Stimulated activated CD8-positive, alpha-beta memory T cell treated with anti-CD3 and anti-CD28 coated beads, Interleukin-4, amount 100 ng/mL, for 24 hours (primary cell): ENCODE data around the gene R3HCC1L.

ENCODE experiments used
- DNase-seq: peaks from one replicate; pipeline ENCODE4 v3.0.0-alpha.2; 2020; ENCODE audit warnings: low read depth

R3HCC1L gene

GRCh38 chr10:98276311-98276710, 141.9 kb downstream of the R3HCC1L start:
- no peak for DNase-seq

DNA sequence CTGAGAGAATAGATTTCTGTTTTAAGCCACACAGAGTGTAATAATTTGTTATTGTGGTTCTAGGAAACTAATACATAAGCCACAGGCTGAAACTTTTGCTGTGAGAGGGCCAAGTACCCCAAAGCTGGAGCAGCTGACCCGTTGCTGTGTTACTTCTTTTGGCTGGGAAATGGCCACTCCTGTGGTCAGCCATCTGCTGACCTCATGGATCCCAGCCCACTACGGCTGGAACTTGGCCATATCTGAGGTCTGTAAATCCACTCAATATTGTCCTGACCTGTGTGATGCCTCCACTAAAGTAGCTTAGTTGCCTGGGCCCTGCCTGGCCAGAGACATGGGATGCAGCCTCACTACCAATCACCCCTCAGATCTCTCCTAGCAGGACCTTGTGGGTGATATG, 151.0 kb downstream of the R3HCC1L start:
- no peak for DNase-seq

GRCh38 chr10:98286419-98286818, 152.0 kb downstream of the R3HCC1L start:
- DNase-seq, result no peak

DNA sequence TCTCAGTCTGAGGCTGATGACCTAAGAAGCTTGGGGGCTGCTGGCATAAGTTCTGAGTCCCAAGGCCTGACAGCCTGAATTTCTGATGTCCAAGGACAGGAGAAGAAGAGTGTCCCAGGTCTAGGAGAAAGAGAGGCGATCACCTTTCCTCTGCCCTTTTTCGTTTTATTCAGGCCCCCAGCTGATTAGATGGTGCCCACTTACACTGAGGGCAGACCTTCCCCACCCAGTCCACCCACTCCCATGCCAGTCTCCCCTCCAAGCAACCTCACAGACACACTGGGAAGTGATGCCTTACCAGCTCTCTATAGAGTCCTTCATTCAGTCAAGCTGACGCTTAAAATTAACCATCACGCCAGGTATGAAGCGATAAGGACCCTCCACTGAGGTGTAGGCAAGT, 152.9 kb downstream of the R3HCC1L start:
- no peak for DNase-seq

GRCh38 chr10:98289802-98290209, 155.3 kb downstream of the R3HCC1L start:
- DNase-seq, result no peak

DNA sequence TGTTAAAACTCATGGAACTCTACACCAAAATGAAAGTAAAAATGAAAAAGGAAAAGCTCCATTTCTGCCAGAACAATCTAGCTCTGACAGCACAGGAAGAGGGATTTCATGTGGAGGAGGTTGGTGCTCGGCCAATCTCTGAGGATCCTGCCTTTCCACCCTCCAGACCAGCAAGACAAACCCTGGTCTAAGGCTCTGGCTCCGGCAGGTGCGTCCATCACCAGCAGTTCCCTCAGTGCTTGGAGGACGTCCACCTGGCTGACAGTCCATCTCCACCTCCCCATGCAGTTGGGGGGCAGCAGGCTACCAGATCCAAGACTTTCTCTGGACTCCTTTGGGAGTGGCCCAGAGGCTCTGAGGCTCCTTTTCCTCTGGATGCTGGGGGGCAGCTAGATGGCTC, 158.5 kb downstream of the R3HCC1L start:
- no peak for DNase-seq

DNA sequence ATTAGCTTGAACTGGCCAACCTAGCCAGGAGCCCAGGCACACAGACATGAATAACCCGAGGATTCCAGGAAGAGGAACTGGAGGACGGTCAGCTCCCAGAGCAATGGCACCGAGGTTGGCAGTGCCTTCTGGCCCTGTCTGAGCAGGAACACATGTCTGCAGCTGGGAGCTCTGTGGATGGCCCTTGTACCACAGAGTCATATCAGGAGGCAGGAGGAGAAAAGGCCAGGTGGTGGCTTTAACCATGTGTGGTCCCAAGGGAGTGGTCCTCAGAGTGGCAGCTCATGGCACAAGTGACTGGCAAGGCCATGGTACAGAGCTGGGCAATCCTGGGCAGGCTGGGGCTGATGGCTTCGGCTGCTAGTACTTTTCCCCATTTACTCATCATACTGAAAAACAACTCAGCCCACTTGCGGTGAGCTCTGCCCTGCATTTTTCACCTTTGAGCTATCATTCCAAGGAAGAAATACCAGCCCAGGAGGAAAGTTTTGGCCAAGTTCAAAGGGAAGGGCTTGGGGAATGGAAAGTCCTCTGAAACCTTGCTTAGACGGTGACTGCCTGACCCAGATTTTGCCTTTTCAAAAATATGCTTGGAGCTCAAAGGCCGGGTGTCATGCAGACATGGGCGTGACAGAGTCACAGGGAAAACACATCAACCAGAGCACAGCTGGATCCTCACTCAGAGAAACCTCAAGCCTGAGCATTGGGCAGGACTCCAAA, 159.3 kb downstream of the R3HCC1L start:
- DNase-seq, result no peak

DNA sequence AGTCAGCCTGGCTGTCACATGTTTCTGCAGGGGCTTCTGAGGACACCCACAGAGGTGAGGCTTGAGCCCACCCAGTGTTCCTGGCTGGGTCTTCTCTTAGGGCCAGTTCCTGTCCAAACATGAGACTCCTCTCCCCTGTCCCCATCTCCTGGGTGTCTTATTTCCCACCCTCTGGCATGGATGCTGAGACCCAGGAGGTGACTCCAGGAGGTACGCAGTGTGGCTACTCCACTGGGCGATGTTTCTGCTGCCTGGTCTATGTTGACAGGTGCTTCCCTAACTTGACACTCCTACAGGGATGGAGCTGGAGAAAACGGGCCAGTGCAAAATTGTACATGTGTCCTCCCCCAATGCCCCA, 159.8 kb downstream of the R3HCC1L start:
- no peak for DNase-seq
